Activated naive CD4-positive, alpha-beta T cell treated with anti-CD3 and anti-CD28 coated beads for 36 hours (primary cell): ENCODE results near the gene ADAMTS14. TPM values are rescaled to one million over a fixed set of nuclear protein-coding genes. Genes with fewer than 3 reads are reported as not detected.
A peak's percentile ranks its signal among the peaks of the same experiment; 100 is the strongest.
"Not testable (repeated sequence)": the region's sequence is repeated elsewhere in the genome, so short reads cannot be mapped to it uniquely, and the experiment has no call there.

Experiments used
- CTCF ChIA-PET: fragments of 350-600 bp; sonication (Branson Sonifier 250); formaldehyde crosslinking; loops from one replicate; lab custom pipeline; 2021; ENCODE audit warnings: antibody characterized with exemption; lab: Charles Lee
- DNase-seq: peaks from one replicate; pipeline ENCODE4 v3.0.0-alpha.2; 2020
- H3K27ac Mint-ChIP-seq: one replicate; pipeline ENCODE4 v1.8.0; 2021; ENCODE audit warnings: mild to moderate bottlenecking, mixed read lengths
- H3K27me3 Mint-ChIP-seq: one replicate; pipeline ENCODE4 v1.8.0; 2021; ENCODE audit warnings: low read depth, mixed read lengths
- H3K36me3 Mint-ChIP-seq: one replicate; pipeline ENCODE4 v1.8.0; 2021; ENCODE audit warnings: low read depth, mixed read lengths
- H3K4me1 Mint-ChIP-seq: one replicate; pipeline ENCODE4 v1.8.0; 2021; ENCODE audit warnings: low read depth, mixed read lengths
- H3K4me3 Mint-ChIP-seq: one replicate; pipeline ENCODE4 v1.8.0; 2021; ENCODE audit warnings: mild to moderate bottlenecking, moderate library complexity, mixed read lengths
- H3K9me3 Mint-ChIP-seq: one replicate; pipeline ENCODE4 v1.8.0; 2021; ENCODE audit warnings: mixed read lengths
- intact Hi-C: fragments of 100-400 bp; cut with micrococcal nuclease; formaldehyde crosslinking; loops from one replicate; pipeline ENCODE4 v1.15.1; 2023
- total RNA-seq, 2 experiments: library from RNA; stranded (reverse); gene quantifications; one replicate each; pipeline ENCODE4 v1.2.3, GENCODE V29; 2021

The ADAMTS14 gene, protein sequence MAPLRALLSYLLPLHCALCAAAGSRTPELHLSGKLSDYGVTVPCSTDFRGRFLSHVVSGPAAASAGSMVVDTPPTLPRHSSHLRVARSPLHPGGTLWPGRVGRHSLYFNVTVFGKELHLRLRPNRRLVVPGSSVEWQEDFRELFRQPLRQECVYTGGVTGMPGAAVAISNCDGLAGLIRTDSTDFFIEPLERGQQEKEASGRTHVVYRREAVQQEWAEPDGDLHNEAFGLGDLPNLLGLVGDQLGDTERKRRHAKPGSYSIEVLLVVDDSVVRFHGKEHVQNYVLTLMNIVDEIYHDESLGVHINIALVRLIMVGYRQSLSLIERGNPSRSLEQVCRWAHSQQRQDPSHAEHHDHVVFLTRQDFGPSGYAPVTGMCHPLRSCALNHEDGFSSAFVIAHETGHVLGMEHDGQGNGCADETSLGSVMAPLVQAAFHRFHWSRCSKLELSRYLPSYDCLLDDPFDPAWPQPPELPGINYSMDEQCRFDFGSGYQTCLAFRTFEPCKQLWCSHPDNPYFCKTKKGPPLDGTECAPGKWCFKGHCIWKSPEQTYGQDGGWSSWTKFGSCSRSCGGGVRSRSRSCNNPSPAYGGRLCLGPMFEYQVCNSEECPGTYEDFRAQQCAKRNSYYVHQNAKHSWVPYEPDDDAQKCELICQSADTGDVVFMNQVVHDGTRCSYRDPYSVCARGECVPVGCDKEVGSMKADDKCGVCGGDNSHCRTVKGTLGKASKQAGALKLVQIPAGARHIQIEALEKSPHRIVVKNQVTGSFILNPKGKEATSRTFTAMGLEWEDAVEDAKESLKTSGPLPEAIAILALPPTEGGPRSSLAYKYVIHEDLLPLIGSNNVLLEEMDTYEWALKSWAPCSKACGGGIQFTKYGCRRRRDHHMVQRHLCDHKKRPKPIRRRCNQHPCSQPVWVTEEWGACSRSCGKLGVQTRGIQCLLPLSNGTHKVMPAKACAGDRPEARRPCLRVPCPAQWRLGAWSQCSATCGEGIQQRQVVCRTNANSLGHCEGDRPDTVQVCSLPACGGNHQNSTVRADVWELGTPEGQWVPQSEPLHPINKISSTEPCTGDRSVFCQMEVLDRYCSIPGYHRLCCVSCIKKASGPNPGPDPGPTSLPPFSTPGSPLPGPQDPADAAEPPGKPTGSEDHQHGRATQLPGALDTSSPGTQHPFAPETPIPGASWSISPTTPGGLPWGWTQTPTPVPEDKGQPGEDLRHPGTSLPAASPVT
- total RNA-seq: not detected

DNA sequence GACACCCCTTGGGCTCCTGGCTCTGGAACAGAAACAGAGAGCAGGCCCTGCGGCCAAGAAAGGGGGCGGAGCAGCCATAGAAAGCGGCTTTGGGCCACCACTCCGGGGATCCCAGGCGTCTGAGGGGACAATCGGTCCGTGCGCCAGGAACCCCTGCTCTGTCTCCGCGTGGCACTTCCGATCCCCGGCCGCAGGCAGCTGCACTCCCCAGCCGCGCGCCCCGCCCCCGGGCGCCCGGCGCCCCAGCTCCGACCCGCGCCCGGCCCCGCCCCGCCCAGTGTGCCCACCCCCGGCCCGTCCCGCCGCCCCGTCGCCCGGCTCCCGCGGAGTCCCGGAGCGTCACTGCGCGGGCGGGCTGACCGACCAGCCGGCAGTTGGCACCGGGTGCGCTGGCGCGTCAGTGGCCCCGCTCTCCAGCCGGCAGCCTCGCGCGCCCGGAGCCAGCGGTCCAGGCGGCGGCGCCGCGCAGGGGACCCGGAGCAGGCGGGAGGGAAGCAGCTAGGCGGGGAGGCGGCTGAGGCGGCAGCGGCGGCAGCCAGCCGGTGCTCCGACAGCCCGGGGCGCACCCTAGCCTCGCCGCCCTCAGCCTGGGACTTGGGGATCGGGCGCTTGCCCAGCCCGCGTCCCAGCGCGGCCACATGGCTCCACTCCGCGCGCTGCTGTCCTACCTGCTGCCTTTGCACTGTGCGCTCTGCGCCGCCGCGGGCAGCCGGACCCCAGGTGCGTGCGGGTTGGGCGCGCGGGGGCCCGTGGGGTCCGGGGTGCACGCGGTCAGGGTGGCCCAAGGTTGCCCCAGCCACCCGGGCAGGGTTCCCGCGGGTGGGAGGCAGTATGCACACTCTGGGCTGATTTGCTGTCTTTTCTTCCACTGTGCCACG lies at the start of gene ADAMTS14:
Gene ADAMTS14 (plus strand): TSS at position 342 of the 878 bp plus-strand sequence. CDS start 297 bp downstream, at position 639.
- Mint-ChIP-seq H3K9me3 (peaks cover 2% of the 10 kb centered on the region), H3K27ac (no peak within 1 kb of the TSS), H3K4me1 (peaks cover 5% of the 10 kb centered on the region), H3K36me3 (no peaks in the 10 kb centered on the region), H3K27me3 (peaks cover 29% of the 10 kb centered on the region), H3K4me3 (peak within 1 kb of the TSS; percentile 14)
- CTCF ChIA-PET: no interaction called here
- intact Hi-C loops: no loop called here
- no peak for DNase-seq

DNA sequence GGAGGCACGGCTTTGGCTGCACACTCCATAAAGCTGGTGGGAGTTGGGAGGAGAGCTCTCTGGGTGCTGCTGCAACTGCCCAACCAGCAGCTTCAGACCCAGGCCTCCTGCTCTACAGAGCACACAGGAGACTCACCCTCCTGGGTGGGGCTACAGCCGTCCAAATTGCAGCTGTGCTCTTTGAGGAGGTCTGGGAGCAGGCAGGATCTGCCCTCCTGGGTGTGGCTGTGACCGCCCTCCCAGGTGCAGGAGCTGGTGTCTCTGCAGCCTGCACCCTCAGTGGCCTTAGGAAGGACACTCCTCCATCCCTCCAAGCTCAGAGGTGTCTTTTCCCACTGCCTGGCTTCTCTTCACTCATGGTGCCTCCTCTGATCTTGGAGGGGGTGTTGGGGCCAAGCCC lies 49.8 kb upstream of the ADAMTS14 start:
- CTCF ChIA-PET: no interaction called here
- H3K27ac Mint-ChIP-seq: no peak overlapping the region
- H3K9me3 Mint-ChIP-seq: peaks cover 14% of the 10 kb centered on the region
- intact Hi-C loops: no loop called here
- peaks cover 2% of the 10 kb centered on the region for H3K4me1 Mint-ChIP-seq
- no peaks in the 10 kb centered on the region for H3K36me3 Mint-ChIP-seq
- no peak overlapping the region for H3K4me3 Mint-ChIP-seq
- no peak for DNase-seq
- peaks cover 3% of the 10 kb centered on the region for H3K27me3 Mint-ChIP-seq

DNA sequence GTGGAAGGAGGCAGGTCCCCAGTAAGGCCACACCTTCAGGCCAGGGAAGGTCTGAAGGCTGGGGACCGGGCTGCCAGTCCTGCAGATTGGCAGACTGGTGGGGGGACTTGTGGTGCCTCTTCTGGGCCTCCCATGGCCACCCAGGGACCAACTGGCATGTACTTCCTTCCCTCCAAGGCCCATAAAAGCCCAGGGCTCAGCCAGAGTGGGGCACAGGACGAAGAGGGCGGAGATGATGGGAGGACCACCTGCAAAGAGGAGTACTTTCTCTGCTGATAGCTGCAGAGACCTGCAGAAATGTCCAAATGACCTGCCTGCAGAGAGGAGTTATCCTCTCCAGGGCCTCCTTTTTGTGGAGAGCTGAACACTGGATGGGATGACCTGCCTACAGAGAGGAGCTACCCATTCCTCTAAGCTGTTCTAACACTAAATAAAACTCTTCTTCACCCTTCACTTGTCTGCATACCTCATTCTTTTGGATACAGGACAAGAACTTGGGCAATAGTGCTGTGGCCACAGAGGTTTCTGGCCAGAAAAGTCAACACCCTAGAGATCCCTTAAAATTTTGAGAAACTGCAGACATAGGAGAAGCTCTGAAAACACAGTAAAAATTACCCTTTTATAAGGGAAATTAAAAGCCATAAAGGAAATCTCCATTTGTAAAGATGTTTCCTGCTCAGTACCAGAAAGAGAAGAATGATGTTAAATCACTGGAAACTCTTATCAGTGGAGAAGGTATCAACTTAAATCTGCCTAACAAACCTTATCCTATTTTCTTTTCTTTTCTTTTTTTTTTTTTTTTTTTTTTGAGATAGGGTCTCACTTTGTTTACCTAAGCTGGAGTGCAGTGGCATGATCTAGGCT lies 49.1 kb upstream of the ADAMTS14 start:
- Mint-ChIP-seq H3K9me3 (peaks cover 14% of the 10 kb centered on the region), H3K27ac (no peak overlapping the region), H3K27me3 (peaks cover 3% of the 10 kb centered on the region), H3K4me1 (no peaks in the 10 kb centered on the region), H3K36me3 (no peaks in the 10 kb centered on the region), H3K4me3 (no peak overlapping the region)
- DNase-seq: no peak
- CTCF ChIA-PET: interaction anchor here (0.6 to 0.7 kb wide), 3 partner anchors 132 to 277 kb away, joined by 3 to 4 read pairs (median 3); no protein-coding TSS in a partner anchor
- intact Hi-C loops: no loop called here

DNA sequence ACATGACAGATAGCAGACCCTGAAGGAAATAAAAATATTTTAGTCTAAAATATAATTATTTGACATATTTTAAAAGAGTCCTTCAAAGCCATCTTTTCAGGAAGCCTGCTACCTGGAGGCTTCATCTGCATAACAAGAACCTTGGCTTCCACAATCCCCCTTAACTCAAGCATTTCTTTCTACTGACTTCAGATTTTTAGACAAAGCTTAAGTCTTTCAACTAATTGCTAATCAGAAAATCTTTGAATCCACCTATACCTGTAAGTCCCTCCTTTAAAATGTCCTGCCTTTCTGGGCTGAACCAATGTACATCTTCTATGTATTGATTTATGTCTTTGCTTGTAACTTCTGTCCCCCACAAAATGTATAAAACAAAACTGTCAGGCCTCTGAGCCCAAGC lies 46.2 kb upstream of the ADAMTS14 start:
- no peak overlapping the region for H3K27ac Mint-ChIP-seq
- peaks cover 3% of the 10 kb centered on the region for H3K27me3 Mint-ChIP-seq
- H3K4me3 Mint-ChIP-seq: no peak overlapping the region
- CTCF ChIA-PET: interaction anchor here (1.2 kb wide), 1 partner anchor 133 kb away, joined by 3 read pairs; no protein-coding TSS in a partner anchor
- H3K4me1 Mint-ChIP-seq: no peaks in the 10 kb centered on the region
- H3K36me3 Mint-ChIP-seq: no peaks in the 10 kb centered on the region
- intact Hi-C loops: no loop called here
- DNase-seq: no peak
- peaks cover 6% of the 10 kb centered on the region for H3K9me3 Mint-ChIP-seq

DNA sequence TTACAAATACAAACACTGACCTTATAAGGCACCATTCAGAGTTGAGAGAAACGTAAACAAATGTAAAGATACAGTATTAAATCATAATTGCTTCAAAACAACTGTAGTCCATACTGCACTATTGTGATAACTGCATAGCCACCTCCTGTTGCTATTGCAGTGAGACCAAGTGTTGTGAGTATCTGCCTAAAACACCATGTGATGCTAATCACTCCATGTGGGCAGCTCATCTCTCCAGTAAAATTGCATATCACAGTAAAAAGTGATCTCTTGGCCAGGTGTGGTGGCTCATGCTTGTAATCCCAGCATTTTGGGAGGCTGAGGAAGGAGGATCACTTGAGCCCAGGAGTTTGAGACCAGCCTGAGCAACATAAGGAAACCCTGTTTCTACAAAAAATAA lies 43.0 kb upstream of the ADAMTS14 start:
- Mint-ChIP-seq H3K27me3 (no peaks in the 10 kb centered on the region), H3K9me3 (peaks cover 6% of the 10 kb centered on the region), H3K4me3 (no peak overlapping the region), H3K36me3 (no peaks in the 10 kb centered on the region), H3K27ac (no peak overlapping the region), H3K4me1 (no peaks in the 10 kb centered on the region)
- DNase-seq: no peak
- intact Hi-C loops: no loop called here
- CTCF ChIA-PET: interaction anchor here (0.7 kb wide), 1 partner anchor 79 kb away, joined by 3 read pairs; no protein-coding TSS in a partner anchor

DNA sequence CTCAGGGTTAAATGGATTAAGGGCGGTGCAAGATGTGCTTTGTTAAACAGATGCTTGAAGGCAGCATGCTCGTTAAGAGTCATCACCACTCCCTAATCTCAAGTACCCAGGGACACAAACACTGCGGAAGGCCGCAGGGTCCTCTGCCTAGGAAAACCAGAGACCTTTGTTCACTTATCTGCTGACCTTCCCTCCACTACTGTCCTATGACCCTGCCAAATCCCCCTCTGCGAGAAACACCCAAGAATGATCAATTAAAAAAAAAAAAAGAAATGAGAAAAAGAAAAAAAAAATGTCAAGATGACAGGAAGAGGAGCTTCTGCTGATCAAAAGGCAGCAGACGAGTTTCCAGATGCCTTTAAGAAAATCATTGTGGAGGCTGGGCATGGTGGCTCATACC lies 40.6 kb upstream of the ADAMTS14 start:
- intact Hi-C loops, H3K9me3 Mint-ChIP-seq, DNase-seq, H3K27me3 Mint-ChIP-seq, H3K4me3 Mint-ChIP-seq, H3K4me1 Mint-ChIP-seq, H3K36me3 Mint-ChIP-seq, CTCF ChIA-PET, H3K27ac Mint-ChIP-seq: not testable (repeated sequence)

DNA sequence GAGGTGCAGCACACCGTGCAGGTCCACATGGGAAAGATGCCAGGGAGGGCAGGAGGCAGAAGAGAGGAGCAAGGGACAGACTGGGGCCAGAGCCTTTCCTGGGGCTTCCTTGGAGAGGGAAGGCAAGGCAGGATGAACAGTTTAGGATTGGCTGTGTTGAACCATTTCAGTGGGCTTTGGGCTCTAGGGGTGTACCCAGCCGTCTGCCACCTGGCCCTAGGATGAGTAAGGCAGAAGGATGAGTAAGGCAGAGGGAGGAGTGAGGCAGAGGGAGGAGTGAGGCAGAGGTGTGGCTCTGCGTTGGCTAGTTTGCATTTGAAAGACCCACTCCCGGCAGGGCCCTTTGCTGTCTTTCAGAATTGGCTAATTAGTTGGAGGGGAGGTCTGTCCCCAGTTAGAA lies 38.3 kb upstream of the ADAMTS14 start:
- Mint-ChIP-seq H3K27ac (no peak overlapping the region), H3K4me1 (no peaks in the 10 kb centered on the region), H3K9me3 (peaks cover 6% of the 10 kb centered on the region), H3K4me3 (no peak overlapping the region), H3K27me3 (no peaks in the 10 kb centered on the region), H3K36me3 (no peaks in the 10 kb centered on the region)
- intact Hi-C loops: no loop called here
- CTCF ChIA-PET: no interaction called here
- DNase-seq: no peak

DNA sequence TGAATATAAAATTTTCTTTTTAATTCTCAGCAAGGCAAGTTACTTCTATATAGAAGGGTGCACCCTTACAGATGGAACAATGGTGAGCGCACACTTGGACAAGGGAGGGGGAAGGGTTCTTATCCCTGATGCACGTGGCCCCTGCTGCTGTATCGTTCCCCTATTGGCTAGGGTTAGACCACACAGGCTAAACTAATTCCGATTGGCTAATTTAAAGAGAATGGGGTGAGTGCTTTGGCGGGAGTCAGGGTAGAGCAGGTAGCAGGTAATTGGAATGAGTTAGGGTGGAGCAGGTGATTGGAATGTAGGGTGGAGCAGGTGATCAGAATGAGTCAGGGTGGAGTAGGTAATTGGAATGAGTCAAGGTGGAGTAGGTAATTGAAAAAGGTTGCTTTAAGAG lies 37.8 kb upstream of the ADAMTS14 start:
- H3K36me3 Mint-ChIP-seq, H3K9me3 Mint-ChIP-seq, H3K4me1 Mint-ChIP-seq, H3K4me3 Mint-ChIP-seq, CTCF ChIA-PET, H3K27me3 Mint-ChIP-seq, DNase-seq, intact Hi-C loops, H3K27ac Mint-ChIP-seq: not testable (repeated sequence)

DNA sequence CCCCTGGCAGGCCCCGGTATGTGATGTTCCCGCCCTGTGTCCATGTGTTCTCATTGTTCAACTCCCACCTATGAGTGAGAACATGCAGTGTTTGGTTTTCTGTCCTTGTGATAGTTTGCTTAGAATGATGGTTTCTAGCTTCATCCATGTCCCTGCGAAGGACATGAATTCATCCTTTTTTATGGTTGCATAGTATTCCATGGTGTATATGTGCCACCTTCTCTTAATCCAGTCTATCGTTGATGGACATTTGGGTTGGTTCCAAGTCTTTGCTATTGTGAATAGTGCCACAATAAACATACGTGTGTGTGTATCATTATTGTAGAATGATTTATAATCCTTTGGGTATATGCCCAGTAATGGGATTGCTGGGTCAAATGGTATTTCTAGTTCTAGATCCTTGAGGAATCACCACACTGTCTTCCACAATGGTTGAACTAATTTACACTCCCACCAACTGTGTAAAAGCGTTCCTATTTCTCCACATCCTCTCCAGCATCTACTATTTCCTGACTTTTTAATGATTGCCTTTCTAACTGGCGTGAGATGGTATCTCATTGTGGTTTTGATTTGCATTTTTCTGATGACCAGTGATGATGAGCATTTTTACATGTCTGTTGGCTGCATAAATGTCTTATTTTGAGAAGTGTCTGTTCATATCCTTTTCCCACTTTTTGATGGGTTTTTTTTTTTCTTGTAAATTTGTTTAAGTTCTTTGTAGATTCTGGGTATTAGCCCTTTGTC lies 32.5 kb upstream of the ADAMTS14 start:
- H3K4me1 Mint-ChIP-seq, H3K4me3 Mint-ChIP-seq, DNase-seq, H3K36me3 Mint-ChIP-seq, H3K9me3 Mint-ChIP-seq, intact Hi-C loops, CTCF ChIA-PET, H3K27ac Mint-ChIP-seq, H3K27me3 Mint-ChIP-seq: not testable (repeated sequence)

DNA sequence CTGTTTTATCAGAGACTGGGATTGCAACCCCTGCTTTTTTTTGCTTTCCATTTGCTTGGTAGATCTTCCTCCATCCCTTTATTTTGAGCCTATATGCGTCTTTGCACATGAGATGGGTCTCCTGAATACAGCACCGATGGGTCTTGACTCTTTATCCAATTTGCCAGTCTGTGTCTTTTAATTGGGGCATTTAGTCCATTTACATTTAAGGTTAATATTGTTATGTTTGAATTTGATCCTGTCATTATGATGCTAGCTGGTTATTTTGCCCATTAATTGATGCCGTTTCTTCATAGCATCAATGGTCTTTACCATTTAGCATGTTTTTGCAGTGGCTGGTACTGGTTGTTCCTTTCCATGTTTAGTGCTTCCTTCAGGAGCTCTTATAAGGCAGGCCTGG lies 29.0 kb upstream of the ADAMTS14 start:
- H3K27ac Mint-ChIP-seq, H3K4me3 Mint-ChIP-seq, DNase-seq, H3K27me3 Mint-ChIP-seq, intact Hi-C loops, H3K9me3 Mint-ChIP-seq, H3K4me1 Mint-ChIP-seq, CTCF ChIA-PET, H3K36me3 Mint-ChIP-seq: not testable (repeated sequence)
